T-helper 1 cell (primary cell): ENCODE results near the gene COP1.
"Not testable (repeated sequence)": the region's sequence is repeated elsewhere in the genome, so short reads cannot be mapped to it uniquely, and the experiment has no call there.

Source experiments
- DNase-seq, 5 donors: peaks; one replicate each; pipeline ENCODE4 v3.0.0-alpha.2; 2012 to 2020

COP1 gene

DNA sequence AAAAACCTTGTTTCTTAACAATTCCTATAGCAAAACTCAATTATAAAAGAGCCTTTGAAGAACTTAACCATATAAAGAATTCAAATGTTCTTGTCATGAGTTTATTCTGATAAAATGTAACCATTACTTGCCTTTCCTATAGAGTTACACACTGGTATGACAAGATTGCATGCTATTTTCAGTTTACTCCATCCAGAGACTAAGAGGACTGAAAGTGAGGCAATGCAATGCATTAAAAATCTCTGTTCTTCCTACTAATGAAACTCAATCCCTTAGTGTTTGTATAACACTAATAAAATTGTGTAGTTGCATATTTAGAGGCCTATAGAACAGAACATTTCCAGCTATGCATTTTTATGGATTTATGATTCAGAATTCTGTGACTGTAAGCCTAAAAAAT lies 88.1 kb downstream of the COP1 start:
- no peak for DNase-seq

DNA sequence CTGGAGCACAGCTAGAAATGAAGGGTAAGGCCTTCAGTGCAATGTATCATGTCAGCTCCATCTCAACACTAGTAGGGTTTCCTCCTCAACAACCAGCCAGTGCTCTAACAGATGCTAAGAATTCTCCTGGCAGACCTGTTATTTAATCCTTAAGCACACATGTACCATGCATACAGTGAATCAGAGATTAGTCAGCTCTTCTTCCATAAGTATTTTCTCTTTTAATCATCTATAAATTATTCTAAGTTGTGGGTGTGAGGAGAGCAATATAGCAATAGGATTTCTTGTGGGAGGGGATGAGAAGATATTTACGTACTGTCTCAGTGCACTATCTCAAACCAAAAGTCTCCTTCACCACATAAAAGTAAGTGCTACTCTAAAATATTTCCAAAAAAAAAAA lies 95.3 kb downstream of the COP1 start:
- no peak for DNase-seq

DNA sequence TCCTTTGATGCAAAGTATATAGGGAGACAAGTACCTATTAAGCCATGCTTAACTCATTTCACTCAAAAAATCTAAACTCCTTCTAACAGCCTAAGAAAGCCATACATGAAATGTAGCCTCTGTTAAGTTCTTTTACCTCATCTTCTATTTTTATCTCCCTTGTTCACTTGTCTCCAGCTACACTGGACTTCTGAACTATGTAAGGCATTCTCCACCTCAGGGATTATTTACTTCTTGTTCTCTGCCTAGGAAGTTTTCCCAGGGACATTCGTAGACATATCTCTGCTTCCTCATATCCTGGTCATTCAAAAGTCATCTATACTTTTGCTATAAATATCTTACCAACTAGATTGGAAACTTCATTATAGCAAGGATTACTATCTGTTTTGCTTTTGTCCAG lies 96.9 kb downstream of the COP1 start:
- no peak for DNase-seq

DNA sequence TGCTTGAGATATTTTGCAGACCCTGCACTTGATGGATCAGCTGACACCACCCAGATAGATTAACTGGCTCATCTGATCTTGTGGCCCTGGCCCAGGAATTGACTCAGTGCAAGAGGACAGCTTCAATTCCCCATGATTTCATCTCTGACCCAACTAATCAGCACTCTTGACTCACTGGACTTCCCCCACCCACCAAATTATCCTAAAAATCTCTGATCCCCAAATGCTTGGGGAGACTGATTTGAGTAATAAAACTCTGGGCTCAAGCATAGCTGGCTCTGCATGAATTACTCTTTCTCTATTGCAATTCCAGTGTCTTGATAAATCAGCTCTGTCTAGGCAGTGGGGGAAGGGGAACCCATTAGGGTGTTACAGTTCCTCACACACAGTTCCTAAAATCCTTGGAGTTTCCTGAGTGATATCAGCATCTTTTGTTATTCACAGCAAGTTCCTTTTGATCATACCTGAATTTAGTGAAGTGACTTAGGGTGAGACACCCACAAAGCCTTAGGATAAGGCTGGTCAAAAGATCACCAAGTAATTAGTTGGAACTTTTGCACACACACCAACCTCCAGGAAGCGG lies 104.2 kb downstream of the COP1 start:
- no peak for DNase-seq

DNA sequence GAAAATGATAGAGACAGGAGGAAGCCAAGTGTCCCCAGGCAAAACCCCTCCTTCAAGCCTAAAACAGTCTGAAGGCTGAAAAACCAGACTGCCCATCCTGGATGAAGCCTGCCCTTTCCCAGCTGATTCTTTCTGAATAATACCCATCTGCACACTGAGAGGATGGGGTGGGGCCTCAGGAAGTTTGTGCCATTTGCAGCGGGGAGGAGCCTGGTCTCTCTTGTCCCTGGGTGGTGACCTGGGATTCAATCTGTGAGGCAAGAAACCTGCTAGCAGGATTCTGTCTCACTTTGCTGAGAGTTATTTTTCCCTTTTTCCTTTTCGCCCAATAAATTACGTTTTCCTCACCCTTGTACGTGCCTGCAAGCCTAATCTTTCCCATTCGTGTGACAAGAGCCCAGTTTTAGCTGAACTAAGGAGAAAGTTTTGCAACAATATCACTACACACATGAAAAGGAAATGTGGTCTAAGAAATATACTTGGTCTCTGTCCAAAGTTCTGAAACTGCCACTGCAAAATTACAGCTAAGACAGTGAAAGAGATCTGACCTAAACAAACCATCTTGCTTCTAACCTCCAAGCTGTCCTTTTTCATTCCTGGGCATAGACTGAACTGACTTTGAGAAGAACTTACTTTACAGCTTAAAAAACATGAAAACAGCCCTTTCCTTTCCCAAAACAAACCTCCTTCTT lies 105.0 kb downstream of the COP1 start:
- DNase-seq, result no peak

DNA sequence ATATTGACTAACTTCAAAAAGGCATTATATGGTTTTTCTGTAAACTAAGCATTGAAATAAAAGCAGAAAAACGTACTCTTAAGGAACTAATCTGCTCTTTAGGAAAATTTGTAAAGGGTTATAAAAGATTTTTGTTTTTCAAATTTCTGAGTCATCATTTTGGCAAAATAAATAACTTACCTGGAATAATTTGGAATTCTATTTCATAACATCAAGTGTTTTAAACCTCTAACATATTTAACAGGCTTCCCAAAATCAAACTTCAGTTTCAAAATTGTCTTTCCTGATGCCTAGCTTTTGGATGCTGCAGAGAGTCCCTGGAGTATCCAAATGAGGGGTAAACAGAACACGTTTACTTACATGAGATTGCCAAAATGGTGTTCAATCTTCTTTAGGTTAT lies 108.5 kb downstream of the COP1 start:
- DNase-seq, result no peak

DNA sequence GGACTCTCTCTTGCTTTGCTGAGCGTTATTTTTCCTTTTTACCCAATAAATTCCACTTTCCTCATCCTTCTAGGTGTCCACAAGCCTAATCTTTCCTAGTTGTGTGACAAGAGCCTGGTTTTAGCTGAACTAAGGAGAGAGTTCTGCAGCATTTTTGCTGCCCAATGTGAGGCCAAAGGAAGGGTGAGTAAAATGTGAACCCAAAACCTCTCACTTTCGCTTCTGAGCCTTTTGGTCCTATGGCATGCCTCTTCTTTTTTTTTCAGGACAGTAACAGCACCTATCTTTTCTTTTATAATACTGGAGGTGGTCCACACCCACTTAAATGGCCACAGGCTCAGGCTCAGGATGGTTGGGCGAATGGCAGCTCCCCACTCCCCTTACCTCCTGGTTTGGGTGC lies 111.1 kb downstream of the COP1 start:
- no peak for DNase-seq

DNA sequence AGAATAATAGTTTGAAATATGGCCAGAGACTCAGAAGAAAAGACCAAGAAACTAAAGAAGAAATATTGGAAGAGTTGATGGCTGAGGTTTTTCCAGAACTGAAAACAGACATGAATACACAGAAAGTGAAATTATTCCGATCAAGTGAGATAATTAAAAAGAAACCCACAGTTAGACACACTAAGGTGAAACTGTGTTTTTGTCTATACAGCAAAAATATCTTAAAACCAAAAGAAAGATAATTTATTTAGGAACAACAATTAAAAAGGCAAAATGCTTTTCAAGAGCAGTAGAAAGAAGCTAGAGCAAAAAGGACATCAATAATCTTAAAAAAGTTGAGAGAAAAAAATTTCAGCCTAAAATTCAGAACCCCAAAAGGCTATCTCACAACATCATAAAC lies 116.3 kb downstream of the COP1 start:
- no peak for DNase-seq

DNA sequence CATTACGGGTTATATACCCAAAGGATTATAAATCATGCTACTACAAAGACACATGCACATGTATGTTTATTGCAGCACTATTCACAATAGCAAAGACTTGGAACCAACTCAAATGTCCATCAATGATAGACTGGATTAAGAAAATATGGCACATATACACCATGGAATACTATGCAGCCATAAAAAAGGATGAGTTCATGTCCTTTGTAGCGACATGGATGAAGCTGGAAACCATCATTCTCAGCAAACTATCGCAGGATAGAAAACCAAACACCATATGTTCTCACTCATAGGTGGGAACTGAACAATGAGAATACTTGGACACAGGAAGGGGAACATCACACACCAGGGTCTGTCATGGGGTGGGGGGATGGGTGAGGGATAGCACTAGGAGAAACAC lies 119.3 kb downstream of the COP1 start:
- DNase-seq, result not testable (repeated sequence)

DNA sequence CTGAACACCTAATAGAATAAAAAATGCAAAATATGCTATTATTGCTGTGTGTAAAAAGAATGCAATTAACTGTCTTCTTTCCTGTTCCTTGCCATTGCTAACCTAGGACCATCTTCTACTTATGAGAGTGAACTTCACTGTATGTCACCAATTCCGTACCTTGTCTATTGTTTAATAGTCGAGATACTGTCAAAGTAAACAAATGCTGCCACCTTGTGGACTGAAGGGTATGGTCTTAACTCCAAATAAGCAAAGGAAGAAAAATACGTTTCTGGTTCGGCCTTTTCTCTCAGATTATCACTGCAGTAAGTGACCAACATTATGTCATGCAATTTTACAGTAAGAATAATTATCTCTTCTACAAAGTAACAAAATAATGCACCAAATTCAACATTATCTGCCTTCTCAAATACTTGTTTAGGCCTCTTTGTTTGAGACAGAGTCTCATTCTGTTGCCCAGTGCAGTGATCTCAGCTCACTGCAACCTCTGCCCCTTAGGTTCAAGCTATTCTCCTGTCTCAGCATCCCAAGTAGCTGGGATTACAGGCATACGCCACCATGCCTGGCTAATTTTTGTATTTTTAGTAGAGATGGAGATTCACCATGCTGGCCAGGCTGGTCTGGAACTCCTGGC lies 133.4 kb downstream of the COP1 start:
- peak in 2 of 5 donors; percentile 21 to 25 for DNase-seq

DNA sequence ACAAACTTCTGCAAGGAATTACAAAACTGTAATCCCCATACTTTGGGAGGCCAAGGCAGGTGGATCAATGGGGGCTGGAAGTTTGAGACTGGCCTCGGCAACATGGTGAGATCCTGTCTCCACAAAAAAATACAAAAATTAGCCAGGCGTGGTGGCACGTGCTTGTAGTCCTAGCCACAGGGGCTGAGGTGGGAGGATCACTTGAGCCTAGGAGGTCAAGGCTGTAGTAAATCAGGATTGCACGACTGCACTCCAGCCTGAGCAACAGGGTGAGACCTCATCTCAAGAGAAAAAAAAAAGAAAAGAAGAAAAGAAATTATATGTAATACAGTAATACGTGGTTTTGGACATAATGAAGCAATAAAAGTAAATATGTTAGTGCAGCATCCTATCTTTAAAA lies 138.2 kb downstream of the COP1 start:
- DNase-seq, result no peak

DNA sequence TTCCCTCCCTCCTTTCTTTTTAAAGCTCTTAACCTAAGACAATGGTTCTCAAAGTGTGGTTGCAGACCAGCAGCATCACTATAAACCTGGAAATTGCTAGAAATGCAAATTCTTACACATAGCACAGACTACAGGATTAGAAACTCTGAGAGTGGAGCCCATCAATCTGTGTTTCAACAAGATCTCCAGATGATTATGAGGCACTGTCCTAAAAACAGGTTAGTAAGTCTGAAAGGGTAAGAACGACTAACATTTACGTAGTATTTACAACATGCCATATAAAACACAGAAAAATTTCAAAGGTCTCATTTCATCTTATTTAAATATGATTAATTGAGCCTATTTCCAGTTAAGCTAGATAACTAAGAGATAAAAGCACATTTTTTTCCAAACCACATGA lies 138.8 kb downstream of the COP1 start:
- DNase-seq, result no peak

DNA sequence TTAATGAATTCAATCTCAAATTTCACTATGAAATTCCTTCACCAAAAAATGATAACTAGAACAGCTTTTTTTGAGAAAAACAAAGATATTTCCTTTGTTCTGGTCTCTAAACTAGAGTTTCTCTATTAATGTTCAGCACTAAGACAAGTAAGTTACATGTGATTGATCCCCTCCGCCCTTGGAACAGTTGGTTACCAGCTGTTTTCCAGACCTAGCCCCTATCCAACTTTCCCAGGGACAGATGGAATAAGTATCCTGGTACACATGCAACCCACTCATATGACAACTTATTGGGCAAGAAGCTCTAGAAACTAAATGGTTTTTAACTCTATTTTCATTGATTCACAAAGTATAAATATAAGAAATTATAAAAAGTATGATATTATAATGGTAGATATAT lies 140.4 kb downstream of the COP1 start:
- DNase-seq, result no peak

DNA sequence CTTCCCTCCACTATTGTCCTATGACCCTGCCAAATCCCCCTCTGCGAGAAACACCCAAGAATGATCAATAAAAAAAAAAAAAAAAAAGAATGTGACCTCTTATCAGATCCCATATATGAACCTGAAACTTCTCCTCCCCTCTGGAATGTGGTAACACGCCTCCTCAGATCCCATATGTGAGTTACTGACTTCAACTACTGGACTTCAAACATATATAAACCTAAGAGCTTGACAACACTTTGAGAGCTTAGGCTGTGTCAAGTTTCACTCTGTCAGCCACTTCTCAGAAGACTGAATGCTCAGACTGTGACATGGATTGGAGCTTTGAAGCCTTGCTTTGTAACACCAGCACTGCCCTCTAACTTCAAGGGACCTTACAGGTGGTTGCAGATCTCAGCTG lies 148.4 kb downstream of the COP1 start:
- no peak for DNase-seq

DNA sequence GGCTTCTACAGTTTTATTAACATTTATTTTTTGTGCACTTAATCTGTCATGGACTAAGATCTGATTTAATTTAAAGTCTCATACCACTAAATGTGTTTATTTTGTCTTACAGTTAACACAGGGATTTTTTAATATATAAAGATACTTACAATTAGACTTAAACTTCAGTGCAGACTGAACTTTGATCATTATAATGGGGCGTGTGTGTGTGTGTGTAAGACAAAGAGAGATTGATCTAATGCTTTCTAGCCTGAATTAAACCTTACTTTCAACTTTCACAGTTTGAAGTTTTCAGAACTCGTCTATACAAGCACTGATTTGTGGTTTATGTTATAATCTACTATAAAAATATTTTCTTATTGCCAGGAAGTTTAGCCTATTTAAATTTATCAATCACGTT lies 150.8 kb downstream of the COP1 start:
- DNase-seq, result no peak

DNA sequence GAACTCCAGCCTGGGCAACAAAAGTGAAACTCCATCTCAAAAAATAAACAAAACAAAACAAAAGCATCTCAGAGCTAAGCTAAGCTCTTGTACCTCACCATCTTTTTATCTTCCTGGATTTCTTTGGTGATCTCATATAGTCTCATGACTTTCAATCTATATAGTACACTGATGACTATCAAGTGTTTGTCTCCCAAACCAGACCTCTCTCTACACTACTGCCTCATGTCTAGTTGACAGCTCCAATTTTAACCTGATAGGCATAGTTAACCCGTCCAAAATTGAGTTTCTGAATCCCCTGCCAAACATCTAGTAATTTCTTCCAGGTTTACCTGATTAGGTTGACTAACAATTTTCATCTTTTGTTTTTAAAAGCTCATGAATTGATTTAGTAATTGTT lies 151.7 kb downstream of the COP1 start:
- no peak for DNase-seq

DNA sequence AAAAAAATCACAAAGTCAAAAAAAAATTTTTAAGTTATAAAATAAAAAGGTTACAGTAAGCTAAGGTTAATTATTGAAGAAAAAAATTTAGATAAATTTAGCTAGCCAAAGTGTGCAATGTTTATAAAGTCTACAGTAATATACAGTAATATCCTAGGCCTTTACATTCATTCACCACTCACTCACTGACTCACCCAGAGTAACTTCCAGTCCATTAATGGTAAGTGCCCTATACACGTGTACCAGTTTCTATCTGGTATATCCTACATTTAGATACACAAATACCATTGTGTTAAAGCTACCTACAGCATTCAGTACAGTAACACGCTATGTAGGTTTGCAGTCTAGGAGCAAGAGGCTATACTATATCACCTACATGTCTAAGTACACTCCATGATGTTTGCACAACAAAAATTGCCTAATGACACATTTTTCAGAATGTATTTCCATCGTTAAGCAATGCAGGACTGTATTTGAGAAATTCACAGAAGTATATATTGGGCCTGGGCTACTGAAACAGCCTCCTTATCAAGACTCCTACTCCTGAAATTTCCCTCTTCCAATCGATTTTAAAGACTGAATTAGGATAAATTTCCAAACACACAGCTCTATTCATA lies 155.1 kb downstream of the COP1 start:
- DNase-seq, result no peak

DNA sequence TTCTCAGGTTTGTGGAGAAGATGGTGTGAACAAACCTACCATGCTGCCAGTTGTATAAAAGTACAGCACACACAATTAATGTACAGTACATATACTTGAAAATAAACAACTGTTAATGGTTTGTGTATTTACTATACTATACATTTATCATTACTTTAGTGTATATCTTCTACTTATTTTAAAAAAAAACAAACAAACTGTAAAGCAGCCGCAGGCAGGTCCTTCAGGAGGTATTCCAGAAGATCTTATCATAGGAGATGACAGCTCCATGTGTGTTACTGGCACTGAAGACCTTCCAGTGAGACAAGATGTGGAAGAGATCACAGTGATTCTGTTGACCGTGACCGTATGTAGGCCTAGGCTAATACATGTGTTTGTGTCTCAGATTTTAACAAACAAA lies 155.7 kb downstream of the COP1 start:
- DNase-seq, result no peak

DNA sequence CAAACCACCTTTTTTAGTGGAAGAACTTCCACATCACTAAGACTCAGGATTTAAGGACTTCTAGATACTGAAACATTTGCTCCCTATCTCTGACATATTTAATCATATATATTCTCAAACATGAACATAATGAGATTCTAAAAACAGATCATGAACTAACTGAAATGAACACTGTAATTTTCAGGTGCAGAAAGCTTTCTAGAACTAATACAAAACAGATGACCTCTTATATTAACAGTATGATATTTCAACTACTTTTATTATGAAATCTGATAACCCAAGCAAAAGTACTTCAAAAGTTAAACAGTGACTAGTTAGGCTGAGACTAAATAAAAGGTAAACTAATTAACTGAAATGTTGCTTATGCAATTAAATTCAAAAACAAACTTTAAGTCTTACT lies 157.5 kb downstream of the COP1 start:
- DNase-seq, result no peak

DNA sequence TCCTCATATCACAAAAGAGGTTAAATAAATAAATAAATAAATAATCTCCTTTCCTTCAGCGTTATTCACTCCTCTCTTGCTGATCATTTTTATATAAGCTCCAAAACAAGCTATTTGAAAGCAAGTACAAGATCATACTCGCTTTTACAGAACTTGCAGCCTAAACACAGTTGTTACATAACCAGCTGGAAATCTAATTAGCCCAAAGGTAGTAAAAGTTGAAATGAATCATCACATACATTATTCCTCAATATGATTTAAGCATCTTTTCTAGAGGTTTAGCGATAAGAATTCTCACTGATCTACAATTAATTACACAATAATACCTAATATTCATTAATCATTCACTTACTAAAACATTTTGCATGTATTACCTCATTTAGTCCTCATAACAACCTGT lies 160.2 kb downstream of the COP1 start:
- no peak for DNase-seq

DNA sequence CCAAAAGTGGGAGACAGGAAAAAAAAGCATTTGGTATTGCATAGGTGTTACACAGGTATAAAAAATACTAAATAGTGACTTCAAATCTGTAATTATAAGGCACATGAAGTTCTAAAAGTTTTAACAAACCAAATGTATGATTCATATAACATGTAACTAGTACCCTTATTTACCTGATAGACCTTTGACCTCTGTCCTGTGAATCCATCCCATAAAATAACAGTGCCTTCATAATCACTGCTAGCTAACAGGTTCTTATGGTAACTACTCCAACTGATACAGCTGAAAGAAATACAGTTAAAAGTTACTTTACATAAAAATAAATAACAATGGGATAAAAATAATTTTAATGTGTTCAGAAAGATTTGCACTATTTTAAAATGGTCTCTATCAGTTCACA lies 163.5 kb downstream of the COP1 start:
- DNase-seq, result no peak

DNA sequence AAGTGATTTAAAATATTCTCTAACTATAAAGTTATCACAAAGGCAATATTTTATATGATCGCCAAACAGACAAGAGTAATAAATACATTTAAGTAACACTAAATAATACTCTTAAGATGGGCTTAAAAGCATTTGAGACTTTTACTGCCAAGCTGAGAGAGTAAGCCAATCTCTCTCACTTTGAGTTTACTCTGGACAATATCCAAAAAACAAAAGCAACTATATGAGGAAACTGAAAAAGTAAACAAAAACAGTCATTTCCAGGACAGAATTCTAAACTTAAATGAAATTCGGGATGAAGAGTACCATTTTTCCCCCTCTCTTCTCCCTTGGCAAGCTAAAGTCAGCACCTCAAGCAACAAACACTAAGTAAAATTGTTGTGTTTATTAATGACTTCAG lies 173.2 kb downstream of the COP1 start:
- DNase-seq, result no peak

DNA sequence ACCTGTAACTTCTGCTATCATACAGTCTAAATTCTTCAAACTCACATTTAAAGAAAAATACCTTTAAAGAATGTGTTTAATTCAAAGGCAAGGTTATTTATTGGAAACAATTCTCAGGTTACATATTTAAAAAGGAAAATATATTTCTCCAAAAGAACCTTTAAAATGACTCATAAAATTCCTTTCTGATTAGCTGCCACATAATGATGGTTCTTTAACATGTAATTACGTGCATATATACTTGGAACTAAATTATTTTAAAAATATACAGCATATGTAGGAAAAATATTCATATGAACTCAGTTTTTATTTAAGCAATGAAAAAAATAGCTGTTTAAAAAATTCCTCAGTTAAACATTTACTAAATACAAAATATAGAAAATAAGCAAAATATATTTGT lies 173.6 kb downstream of the COP1 start:
- no peak for DNase-seq

DNA sequence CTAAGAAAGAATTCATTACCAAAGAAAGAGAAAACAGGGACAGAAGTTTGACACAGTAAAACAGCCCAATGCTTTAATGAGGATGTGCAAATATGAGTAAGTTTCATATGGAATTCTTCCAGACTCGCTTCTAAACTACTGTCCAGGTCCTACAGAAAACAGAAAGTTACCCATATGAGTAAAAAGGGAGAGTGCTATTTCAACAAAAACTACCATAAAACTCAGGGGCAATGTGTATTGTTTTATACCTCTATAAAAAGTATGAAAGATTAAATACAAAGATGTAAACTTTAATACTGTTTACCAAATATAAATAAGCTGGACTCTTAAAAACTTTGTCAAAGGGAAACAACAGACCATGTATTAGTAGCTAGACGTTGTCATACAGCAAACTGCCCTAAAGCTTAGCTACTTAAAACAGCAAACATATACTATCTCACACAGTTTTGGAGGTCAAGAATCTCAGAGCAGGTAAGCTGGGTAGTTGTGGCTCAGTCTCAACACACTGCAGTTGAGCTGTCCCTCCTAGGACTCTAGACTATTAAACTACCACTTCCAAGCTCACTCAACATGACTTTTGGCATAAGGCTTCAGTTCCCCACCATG lies 174.9 kb downstream of the COP1 start:
- no peak for DNase-seq
